Peyer's patch (tissue), 4 donors: Measurements from ENCODE around the gene EN1.

Source experiments
- CTCF ChIP-seq, 6 experiments: fragments of 450-650 bp in 4 of 6; fragments of 200-600 bp in 2 of 6; sonication (generic) in 1 of 6; IDR thresholded peaks; one replicate each; pipeline ENCODE4 v1.5.1; 2017 to 2019; ENCODE audit warnings: antibody characterized with exemption in 6 of 6, mild to moderate bottlenecking in 3 of 6, moderate library complexity in 1 of 6
- POLR2A ChIP-seq, 2 donors: fragments of 450-650 bp; IDR thresholded peaks; one replicate each; pipeline ENCODE4 v1.5.1; 2017; ENCODE audit warnings: antibody characterized with exemption in 2 of 2, mild to moderate bottlenecking in 2 of 2, moderate library complexity in 2 of 2

GRCh38 chr2:118794546-118794945 is 52.9 kb downstream of the EN1 start:
- TF ChIP-seq CTCF (IDR thresholded peaks at IDR 0.05) (no peak), POLR2A (IDR thresholded peaks at IDR 0.05) (no peak)
